ENCODE measurements around the gene NWD2.

Gene NWD2

GRCh38 chr4:37268319-37268718, 23.8 kb downstream of the NWD2 start:
- TF ChIP-seq, protein P1, sequence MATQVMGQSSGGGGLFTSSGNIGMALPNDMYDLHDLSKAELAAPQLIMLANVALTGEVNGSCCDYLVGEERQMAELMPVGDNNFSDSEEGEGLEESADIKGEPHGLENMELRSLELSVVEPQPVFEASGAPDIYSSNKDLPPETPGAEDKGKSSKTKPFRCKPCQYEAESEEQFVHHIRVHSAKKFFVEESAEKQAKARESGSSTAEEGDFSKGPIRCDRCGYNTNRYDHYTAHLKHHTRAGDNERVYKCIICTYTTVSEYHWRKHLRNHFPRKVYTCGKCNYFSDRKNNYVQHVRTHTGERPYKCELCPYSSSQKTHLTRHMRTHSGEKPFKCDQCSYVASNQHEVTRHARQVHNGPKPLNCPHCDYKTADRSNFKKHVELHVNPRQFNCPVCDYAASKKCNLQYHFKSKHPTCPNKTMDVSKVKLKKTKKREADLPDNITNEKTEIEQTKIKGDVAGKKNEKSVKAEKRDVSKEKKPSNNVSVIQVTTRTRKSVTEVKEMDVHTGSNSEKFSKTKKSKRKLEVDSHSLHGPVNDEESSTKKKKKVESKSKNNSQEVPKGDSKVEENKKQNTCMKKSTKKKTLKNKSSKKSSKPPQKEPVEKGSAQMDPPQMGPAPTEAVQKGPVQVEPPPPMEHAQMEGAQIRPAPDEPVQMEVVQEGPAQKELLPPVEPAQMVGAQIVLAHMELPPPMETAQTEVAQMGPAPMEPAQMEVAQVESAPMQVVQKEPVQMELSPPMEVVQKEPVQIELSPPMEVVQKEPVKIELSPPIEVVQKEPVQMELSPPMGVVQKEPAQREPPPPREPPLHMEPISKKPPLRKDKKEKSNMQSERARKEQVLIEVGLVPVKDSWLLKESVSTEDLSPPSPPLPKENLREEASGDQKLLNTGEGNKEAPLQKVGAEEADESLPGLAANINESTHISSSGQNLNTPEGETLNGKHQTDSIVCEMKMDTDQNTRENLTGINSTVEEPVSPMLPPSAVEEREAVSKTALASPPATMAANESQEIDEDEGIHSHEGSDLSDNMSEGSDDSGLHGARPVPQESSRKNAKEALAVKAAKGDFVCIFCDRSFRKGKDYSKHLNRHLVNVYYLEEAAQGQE (IDR thresholded peaks at IDR 0.05; ENCODE audit: insufficient read depth in 1 of 2, low read depth in 2 of 2, low read length in 2 of 2) = peak; percentile 32 to 88; a peak in 2 of 4 replicates
- no peak for TF ChIP-seq FOXP2 (optimal IDR thresholded peaks at IDR 0.05; ENCODE audit: borderline replicate concordance, extremely low read depth, extremely low read length, insufficient read depth)

- TF ChIP-seq FOXP2 (optimal IDR thresholded peaks at IDR 0.05; ENCODE audit: borderline replicate concordance, extremely low read depth, extremely low read length, insufficient read depth) = no peak
- TF ChIP-seq, protein P1 (IDR thresholded peaks at IDR 0.05; ENCODE audit: insufficient read depth in 1 of 2, low read depth in 2 of 2, low read length in 2 of 2) = no peak
- TF ChIP-seq TAF1 (IDR thresholded peaks at IDR 0.05; ENCODE audit: borderline replicate concordance, insufficient read depth, low read length) = no peak
- no peak for TF ChIP-seq POLR2AphosphoS5 (IDR thresholded peaks at IDR 0.05; ENCODE audit: low read depth, low read length)
- TF ChIP-seq SIN3A (IDR thresholded peaks at IDR 0.05; ENCODE audit: borderline replicate concordance, insufficient read depth, low read length) = no peak
Observed at GRCh38 chr4:37279121-37279520, 34.6 kb downstream of the NWD2 start.

DNA sequence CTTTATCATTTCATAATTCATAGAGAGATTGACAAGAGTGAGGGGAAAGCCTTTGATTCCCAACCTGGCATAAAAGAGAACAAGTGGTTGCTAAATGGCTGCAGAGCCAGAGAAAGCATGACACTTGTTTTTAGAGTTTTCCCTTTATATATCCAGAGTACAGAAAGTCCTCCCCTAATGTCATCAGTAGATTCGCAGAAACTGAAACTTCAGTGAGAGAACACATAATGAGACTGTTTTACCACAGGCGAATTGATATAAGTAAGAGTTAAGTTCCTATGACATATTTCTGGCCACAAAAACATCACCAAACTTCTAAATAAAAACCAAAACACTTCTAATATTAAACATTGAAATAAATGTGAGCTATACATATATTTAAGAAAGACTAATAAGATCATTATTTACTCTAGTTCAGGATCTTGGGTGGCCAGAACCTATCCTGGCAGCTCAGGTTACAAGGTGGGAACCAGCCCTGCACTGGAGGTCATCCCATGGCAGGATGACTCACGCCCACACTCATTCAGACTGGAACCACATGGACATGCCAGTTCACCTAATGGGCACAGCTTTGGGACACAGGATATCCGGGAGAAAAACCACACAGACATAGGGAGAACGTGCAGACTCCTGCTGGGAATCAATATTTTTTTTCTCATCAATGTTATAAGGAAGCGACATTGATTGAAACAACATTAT, 35.5 kb downstream of the NWD2 start:
- TF ChIP-seq POLR2AphosphoS5 (IDR thresholded peaks at IDR 0.05; ENCODE audit: low read depth, low read length) = no peak
- TF ChIP-seq FOXP2 (optimal IDR thresholded peaks at IDR 0.05; ENCODE audit: borderline replicate concordance, extremely low read depth, extremely low read length, insufficient read depth) = no peak
- TF ChIP-seq TAF1 (IDR thresholded peaks at IDR 0.05; ENCODE audit: borderline replicate concordance, insufficient read depth, low read length) = no peak
- TF ChIP-seq SIN3A (IDR thresholded peaks at IDR 0.05; ENCODE audit: borderline replicate concordance, insufficient read depth, low read length) = no peak
- TF ChIP-seq, protein P1 (IDR thresholded peaks at IDR 0.05; ENCODE audit: insufficient read depth in 1 of 2, low read depth in 2 of 2, low read length in 2 of 2) = no peak

- TF ChIP-seq POLR2AphosphoS5 (IDR thresholded peaks at IDR 0.05; ENCODE audit: low read depth, low read length) (no peak), SIN3A (IDR thresholded peaks at IDR 0.05; ENCODE audit: borderline replicate concordance, insufficient read depth, low read length) (no peak)
Observed at GRCh38 chr4:37299468-37299867, 54.9 kb downstream of the NWD2 start.

DNA sequence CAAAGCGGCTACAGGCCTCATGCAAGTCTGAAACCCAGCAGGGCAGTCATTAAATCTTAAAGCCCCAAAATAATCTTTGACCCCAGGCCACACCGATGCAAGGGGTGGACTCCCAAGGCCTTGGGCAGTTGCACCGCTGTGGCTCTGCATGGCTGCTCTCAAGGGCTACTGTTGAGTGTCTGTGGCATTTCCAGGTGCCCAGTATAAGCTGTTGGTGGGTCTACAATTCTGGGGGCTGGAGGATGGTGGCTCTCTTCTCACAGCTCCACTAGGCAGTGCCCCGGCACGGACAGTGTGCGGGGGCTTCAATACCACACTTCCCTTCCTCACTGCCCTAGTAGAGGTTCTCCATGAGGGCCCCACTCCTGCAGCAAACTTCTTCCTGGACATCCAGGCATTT, 60.1 kb downstream of the NWD2 start:
- TF ChIP-seq, protein P1 (IDR thresholded peaks at IDR 0.05; ENCODE audit: insufficient read depth in 1 of 2, low read depth in 2 of 2, low read length in 2 of 2) = no peak
- TF ChIP-seq SIN3A (IDR thresholded peaks at IDR 0.05; ENCODE audit: borderline replicate concordance, insufficient read depth, low read length) = no peak
- TF ChIP-seq FOXP2 (optimal IDR thresholded peaks at IDR 0.05; ENCODE audit: borderline replicate concordance, extremely low read depth, extremely low read length, insufficient read depth) = no peak
- no peak for TF ChIP-seq POLR2AphosphoS5 (IDR thresholded peaks at IDR 0.05; ENCODE audit: low read depth, low read length)
- no peak for TF ChIP-seq TAF1 (IDR thresholded peaks at IDR 0.05; ENCODE audit: borderline replicate concordance, insufficient read depth, low read length)

Measured in PFSK-1 (cell line).